ENCODE results near the gene BAK1. TPM values are rescaled to one million over a fixed set of nuclear protein-coding genes. Genes with fewer than 3 reads are reported as not detected.
"Not testable (repeated sequence)": the region's sequence is repeated elsewhere in the genome, so short reads cannot be mapped to it uniquely, and the experiment has no call there.

BAK1 gene
- total RNA-seq, 4 donors from 2014 or later = 19.7 to 26.6 (median 22.2) TPM

GRCh38 chr6:33549196-33549595, 30.9 kb downstream of the BAK1 start:
- no peak for TF ChIP-seq CTCF (IDR thresholded peaks at IDR 0.05)
- TF ChIP-seq POLR2A (IDR thresholded peaks at IDR 0.05) = no peak
- no peak for DNase-seq (ENCODE audit: low spot score in 2 of 2)
- no peak overlapping the region for H3K4me3 ChIP-seq (ENCODE audit: low read depth, poor library complexity, severe bottlenecking)
- 58 to 70% methylated on average over 8 of the region's 8 CpGs for WGBS, 2 donors
- intact Hi-C loops (cut with DNase I; ENCODE audit: low total_unique reads) = no loop called here

GRCh38 chr6:33547499-33547898, 32.6 kb downstream of the BAK1 start:
- intact Hi-C loops (cut with DNase I; ENCODE audit: low total_unique reads) = no loop called here
- no peak for TF ChIP-seq POLR2A (IDR thresholded peaks at IDR 0.05)
- TF ChIP-seq CTCF (IDR thresholded peaks at IDR 0.05) = no peak
- no peak overlapping the region for H3K4me3 ChIP-seq (ENCODE audit: low read depth, poor library complexity, severe bottlenecking)
- DNase-seq (ENCODE audit: low spot score in 2 of 2) = no peak
- WGBS, 2 donors = 35 to 43% methylated on average over 2 of the region's 2 CpGs

- H3K4me3 ChIP-seq (ENCODE audit: low read depth, poor library complexity, severe bottlenecking) = no peak overlapping the region
- no peak for TF ChIP-seq POLR2A (IDR thresholded peaks at IDR 0.05)
- no peak for TF ChIP-seq CTCF (IDR thresholded peaks at IDR 0.05)
- 84 to 85% methylated on average over 5 of the region's 5 CpGs for WGBS, 2 donors
- no peak for DNase-seq (ENCODE audit: low spot score in 2 of 2)
- intact Hi-C loops (cut with DNase I; ENCODE audit: low total_unique reads) = no loop called here
These were observed 33.3 kb downstream of the BAK1 start for GRCh38 chr6:33546766-33547165.

- DNase-seq (ENCODE audit: low spot score in 2 of 2); H3K4me3 ChIP-seq (ENCODE audit: low read depth, poor library complexity, severe bottlenecking); intact Hi-C loops (cut with DNase I; ENCODE audit: low total_unique reads): not testable (repeated sequence)
- 88 to 90% methylated on average over 11 of the region's 11 CpGs for WGBS, 2 donors
These were observed 34.8 kb downstream of the BAK1 start for GRCh38 chr6:33545292-33545691.

- TF ChIP-seq CTCF (IDR thresholded peaks at IDR 0.05) (no peak), POLR2A (IDR thresholded peaks at IDR 0.05) (no peak)
- WGBS, 2 donors = 75 to 78% methylated on average over 4 of the region's 4 CpGs
- intact Hi-C loops (cut with DNase I; ENCODE audit: low total_unique reads) = no loop called here
- DNase-seq (ENCODE audit: low spot score in 2 of 2) = no peak
- no peak overlapping the region for H3K4me3 ChIP-seq (ENCODE audit: low read depth, poor library complexity, severe bottlenecking)
These were observed 37.0 kb downstream of the BAK1 start for GRCh38 chr6:33543116-33543515.

- TF ChIP-seq CTCF (IDR thresholded peaks at IDR 0.05) = no peak
- TF ChIP-seq POLR2A (IDR thresholded peaks at IDR 0.05) = no peak
- no peak overlapping the region for H3K4me3 ChIP-seq (ENCODE audit: low read depth, poor library complexity, severe bottlenecking)
- DNase-seq (ENCODE audit: low spot score in 2 of 2) = no peak
- intact Hi-C loops (cut with DNase I; ENCODE audit: low total_unique reads) = no loop called here
- WGBS, 2 donors = 83 to 100% methylated on average over 1 of the region's 1 CpG
These were observed 39.3 kb downstream of the BAK1 start for GRCh38 chr6:33540768-33541167.

All from lower leg skin (tissue), 4 donors.